GM12878 (cell line): ENCODE results near the gene HAAO. TPM values are rescaled to one million over a fixed set of nuclear protein-coding genes. Genes with fewer than 3 reads are reported as not detected.

Source experiments
- BACH1 ChIP-seq: fragments of 450-650 bp; IDR thresholded peaks from 2 replicates; pipeline ENCODE4 v1.6.1; 2017; ENCODE audit warnings: mild to moderate bottlenecking, borderline replicate concordance
- DPF2 ChIP-seq: fragments of 450-650 bp; IDR thresholded peaks from 2 replicates; pipeline ENCODE4 v1.6.1; 2017; ENCODE audit warnings: mild to moderate bottlenecking
- EZH2 ChIP-seq: IDR thresholded peaks from 2 replicates; pipeline ENCODE4 v1.6.1; 2012; ENCODE audit warnings: low read depth, mild to moderate bottlenecking, control low read depth, inconsistent platforms, low read length, borderline replicate concordance; ENCODE audit not compliant: control insufficient read depth
- MTA2 ChIP-seq: fragments of 450-650 bp; IDR thresholded peaks from 2 replicates; pipeline ENCODE4 v1.6.1; 2016; ENCODE audit warnings: low read depth, mild to moderate bottlenecking, moderate library complexity
- NBN ChIP-seq: fragments of 450-650 bp; IDR thresholded peaks from 2 replicates; pipeline ENCODE4 v1.6.1; 2016
- NR2F1 ChIP-seq: fragments of 450-650 bp; conservative IDR thresholded peaks from 2 replicates; pipeline ENCODE4 v1.6.1; 2017; ENCODE audit warnings: mild to moderate bottlenecking
- RAD51 ChIP-seq: fragments of 450-650 bp; IDR thresholded peaks from 2 replicates; pipeline ENCODE4 v1.6.1; 2016; ENCODE audit warnings: moderate library complexity, mild to moderate bottlenecking, inconsistent platforms
- RUNX3 ChIP-seq: IDR thresholded peaks from 2 replicates; pipeline ENCODE4 v1.6.1; 2012; ENCODE audit warnings: low read length, inconsistent platforms
- SIN3A ChIP-seq: IDR thresholded peaks from 2 replicates; pipeline ENCODE4 v1.6.1; 2012; ENCODE audit warnings: low read depth, low read length, improper control_type of control experiment
- SPI1 ChIP-seq: IDR thresholded peaks from 2 replicates; pipeline ENCODE4 v1.6.1; 2011; ENCODE audit warnings: low read depth, mild to moderate bottlenecking, low read length, moderate library complexity, borderline replicate concordance; ENCODE audit not compliant: insufficient read depth
- polyA plus RNA-seq, 11 experiments: library from polyadenylated mRNA; depleted of rRNA in 4 of 11; unstranded in 6 of 11; stranded (reverse) in 5 of 11; fragments of >200 nt; fragmentation: Nextera tagmentation in 4 of 11; fragmentation: Illumina TruSeq in 1 of 11; extraction: Ambion mirVana in 4 of 11; extraction: Trizol in 1 of 11; gene quantifications; 1 replicate in 1 of 11; 2 replicates in 10 of 11; pipeline versions ENCODE4 v1.2.1 to v1.2.3, GENCODE V29; 2011 to 2016; ENCODE audit warnings: inconsistent platforms in 2 of 11, missing spikeins in 2 of 11, low read depth in 1 of 11
- total RNA-seq, 4 experiments: library from RNA; depleted of rRNA in 3 of 4; stranded (reverse); fragments of >200 nt in 3 of 4; fragmentation: Illumina TruSeq in 1 of 4; extraction: Trizol in 1 of 4; gene quantifications; 2 replicates each; pipeline versions ENCODE4 v1.2.1 to v1.2.3, GENCODE V29; 2013 to 2021
- TF ChIP-seq, protein P1 (sequence below): IDR thresholded peaks from 2 replicates; pipeline ENCODE4 v1.6.1; 2011; ENCODE audit warnings: borderline replicate concordance, low read depth, mild to moderate bottlenecking, moderate library complexity, low read length; ENCODE audit not compliant: insufficient read depth, poor library complexity, severe bottlenecking
- TF ChIP-seq, protein P2 (sequence below): fragments of 450-650 bp; IDR thresholded peaks from 2 replicates; pipeline ENCODE4 v1.6.1; 2017; ENCODE audit warnings: mild to moderate bottlenecking, moderate library complexity
- TF ChIP-seq, protein P3 (sequence below): fragments of 450-650 bp; IDR thresholded peaks from 2 replicates; pipeline ENCODE4 v1.6.1; 2017; ENCODE audit warnings: mild to moderate bottlenecking, moderate library complexity
- TF ChIP-seq, protein P4 (sequence below): fragments of 450-650 bp; IDR thresholded peaks from 2 replicates; pipeline ENCODE4 v1.6.1; 2017; ENCODE audit warnings: borderline replicate concordance
- TF ChIP-seq, protein P5 (sequence below): fragments of 150-350 bp; IDR thresholded peaks from 2 replicates; pipeline ENCODE4 v1.6.1; 2014; ENCODE audit warnings: mild to moderate bottlenecking, low read depth, low read length

Gene HAAO
- total and polyA plus RNA-seq, 10 of the 15 experiments (the other 5 are each of a cell fraction or from before 2014, with no cell fraction given) = 4.3 to 58.7 (median 26.8) TPM

DNA sequence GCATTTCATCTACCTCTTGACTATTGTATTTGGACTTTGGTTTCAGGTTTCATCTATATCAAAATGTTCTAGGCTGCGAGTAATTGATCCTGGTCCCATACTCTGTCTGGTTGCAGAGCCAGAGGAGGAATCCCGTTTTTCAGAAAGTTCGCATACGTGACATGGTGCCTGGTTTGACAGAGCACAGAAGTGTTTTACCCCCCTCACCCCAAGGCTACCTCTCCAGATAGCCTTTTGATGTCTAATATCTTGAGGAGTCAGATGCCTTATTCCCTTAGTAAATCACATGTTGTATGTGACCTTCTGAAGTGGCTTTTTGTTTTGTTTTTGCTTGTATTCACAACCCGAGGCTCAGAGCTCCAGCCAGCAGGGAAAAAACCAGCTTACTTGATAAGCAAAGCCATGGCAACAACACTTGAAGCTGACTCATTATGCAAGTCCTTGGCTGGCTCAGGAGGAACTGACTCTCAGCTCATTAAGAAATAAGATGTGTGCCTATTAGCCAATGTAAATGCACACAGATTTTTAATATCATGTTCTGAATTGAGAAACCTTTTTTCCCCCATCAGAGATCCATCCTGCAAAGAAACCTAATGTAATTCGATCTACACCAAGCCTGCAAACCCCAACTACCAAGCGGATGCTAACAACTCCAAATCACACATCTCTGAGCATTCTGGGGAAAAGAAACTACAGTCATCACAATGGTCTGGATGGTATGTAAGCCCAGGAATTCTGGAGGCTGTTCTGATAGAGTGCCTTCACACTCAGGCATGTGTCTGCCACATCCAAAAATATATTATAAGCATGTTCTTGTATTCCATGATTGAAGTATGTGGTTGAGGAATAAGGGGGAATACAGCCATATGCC is 69.8 kb downstream of the HAAO start (continued):
- TF ChIP-seq, protein P1, sequence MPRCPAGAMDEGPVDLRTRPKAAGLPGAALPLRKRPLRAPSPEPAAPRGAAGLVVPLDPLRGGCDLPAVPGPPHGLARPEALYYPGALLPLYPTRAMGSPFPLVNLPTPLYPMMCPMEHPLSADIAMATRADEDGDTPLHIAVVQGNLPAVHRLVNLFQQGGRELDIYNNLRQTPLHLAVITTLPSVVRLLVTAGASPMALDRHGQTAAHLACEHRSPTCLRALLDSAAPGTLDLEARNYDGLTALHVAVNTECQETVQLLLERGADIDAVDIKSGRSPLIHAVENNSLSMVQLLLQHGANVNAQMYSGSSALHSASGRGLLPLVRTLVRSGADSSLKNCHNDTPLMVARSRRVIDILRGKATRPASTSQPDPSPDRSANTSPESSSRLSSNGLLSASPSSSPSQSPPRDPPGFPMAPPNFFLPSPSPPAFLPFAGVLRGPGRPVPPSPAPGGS = peak; percentile 40
- TF ChIP-seq SIN3A = 0 out of 2 replicates have a peak, but pooled peaks have one; percentile 35
- peak; percentile 96 for TF ChIP-seq DPF2
- peak; percentile 53; the same call in 1 of the 2 replicates for TF ChIP-seq RUNX3
- TF ChIP-seq MTA2 = peak; percentile 98
- TF ChIP-seq BACH1 = peak; percentile 81; the same call in 1 of the 2 replicates
- TF ChIP-seq, protein P2, sequence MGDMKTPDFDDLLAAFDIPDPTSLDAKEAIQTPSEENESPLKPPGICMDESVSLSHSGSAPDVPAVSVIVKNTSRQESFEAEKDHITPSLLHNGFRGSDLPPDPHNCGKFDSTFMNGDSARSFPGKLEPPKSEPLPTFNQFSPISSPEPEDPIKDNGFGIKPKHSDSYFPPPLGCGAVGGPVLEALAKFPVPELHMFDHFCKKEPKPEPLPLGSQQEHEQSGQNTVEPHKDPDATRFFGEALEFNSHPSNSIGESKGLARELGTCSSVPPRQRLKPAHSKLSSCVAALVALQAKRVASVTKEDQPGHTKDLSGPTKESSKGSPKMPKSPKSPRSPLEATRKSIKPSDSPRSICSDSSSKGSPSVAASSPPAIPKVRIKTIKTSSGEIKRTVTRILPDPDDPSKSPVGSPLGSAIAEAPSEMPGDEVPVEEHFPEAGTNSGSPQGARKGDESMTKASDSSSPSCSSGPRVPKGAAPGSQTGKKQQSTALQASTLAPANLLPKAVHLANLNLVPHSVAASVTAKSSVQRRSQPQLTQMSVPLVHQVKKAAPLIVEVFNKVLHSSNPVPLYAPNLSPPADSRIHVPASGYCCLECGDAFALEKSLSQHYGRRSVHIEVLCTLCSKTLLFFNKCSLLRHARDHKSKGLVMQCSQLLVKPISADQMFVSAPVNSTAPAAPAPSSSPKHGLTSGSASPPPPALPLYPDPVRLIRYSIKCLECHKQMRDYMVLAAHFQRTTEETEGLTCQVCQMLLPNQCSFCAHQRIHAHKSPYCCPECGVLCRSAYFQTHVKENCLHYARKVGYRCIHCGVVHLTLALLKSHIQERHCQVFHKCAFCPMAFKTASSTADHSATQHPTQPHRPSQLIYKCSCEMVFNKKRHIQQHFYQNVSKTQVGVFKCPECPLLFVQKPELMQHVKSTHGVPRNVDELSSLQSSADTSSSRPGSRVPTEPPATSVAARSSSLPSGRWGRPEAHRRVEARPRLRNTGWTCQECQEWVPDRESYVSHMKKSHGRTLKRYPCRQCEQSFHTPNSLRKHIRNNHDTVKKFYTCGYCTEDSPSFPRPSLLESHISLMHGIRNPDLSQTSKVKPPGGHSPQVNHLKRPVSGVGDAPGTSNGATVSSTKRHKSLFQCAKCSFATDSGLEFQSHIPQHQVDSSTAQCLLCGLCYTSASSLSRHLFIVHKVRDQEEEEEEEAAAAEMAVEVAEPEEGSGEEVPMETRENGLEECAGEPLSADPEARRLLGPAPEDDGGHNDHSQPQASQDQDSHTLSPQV = no peak
- TF ChIP-seq, protein P3, sequence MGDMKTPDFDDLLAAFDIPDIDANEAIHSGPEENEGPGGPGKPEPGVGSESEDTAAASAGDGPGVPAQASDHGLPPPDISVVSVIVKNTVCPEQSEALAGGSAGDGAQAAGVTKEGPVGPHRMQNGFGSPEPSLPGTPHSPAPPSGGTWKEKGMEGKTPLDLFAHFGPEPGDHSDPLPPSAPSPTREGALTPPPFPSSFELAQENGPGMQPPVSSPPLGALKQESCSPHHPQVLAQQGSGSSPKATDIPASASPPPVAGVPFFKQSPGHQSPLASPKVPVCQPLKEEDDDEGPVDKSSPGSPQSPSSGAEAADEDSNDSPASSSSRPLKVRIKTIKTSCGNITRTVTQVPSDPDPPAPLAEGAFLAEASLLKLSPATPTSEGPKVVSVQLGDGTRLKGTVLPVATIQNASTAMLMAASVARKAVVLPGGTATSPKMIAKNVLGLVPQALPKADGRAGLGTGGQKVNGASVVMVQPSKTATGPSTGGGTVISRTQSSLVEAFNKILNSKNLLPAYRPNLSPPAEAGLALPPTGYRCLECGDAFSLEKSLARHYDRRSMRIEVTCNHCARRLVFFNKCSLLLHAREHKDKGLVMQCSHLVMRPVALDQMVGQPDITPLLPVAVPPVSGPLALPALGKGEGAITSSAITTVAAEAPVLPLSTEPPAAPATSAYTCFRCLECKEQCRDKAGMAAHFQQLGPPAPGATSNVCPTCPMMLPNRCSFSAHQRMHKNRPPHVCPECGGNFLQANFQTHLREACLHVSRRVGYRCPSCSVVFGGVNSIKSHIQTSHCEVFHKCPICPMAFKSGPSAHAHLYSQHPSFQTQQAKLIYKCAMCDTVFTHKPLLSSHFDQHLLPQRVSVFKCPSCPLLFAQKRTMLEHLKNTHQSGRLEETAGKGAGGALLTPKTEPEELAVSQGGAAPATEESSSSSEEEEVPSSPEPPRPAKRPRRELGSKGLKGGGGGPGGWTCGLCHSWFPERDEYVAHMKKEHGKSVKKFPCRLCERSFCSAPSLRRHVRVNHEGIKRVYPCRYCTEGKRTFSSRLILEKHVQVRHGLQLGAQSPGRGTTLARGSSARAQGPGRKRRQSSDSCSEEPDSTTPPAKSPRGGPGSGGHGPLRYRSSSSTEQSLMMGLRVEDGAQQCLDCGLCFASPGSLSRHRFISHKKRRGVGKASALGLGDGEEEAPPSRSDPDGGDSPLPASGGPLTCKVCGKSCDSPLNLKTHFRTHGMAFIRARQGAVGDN = peak; percentile 79
- TF ChIP-seq SPI1 = peak; percentile 96
- TF ChIP-seq EZH2 = no peak
- TF ChIP-seq, protein P4, sequence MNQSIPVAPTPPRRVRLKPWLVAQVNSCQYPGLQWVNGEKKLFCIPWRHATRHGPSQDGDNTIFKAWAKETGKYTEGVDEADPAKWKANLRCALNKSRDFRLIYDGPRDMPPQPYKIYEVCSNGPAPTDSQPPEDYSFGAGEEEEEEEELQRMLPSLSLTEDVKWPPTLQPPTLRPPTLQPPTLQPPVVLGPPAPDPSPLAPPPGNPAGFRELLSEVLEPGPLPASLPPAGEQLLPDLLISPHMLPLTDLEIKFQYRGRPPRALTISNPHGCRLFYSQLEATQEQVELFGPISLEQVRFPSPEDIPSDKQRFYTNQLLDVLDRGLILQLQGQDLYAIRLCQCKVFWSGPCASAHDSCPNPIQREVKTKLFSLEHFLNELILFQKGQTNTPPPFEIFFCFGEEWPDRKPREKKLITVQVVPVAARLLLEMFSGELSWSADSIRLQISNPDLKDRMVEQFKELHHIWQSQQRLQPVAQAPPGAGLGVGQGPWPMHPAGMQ = no peak
- TF ChIP-seq NR2F1 = peak; percentile 75
- TF ChIP-seq NBN = peak; percentile 81; the same call in 1 of the 2 replicates
- TF ChIP-seq, protein P5, sequence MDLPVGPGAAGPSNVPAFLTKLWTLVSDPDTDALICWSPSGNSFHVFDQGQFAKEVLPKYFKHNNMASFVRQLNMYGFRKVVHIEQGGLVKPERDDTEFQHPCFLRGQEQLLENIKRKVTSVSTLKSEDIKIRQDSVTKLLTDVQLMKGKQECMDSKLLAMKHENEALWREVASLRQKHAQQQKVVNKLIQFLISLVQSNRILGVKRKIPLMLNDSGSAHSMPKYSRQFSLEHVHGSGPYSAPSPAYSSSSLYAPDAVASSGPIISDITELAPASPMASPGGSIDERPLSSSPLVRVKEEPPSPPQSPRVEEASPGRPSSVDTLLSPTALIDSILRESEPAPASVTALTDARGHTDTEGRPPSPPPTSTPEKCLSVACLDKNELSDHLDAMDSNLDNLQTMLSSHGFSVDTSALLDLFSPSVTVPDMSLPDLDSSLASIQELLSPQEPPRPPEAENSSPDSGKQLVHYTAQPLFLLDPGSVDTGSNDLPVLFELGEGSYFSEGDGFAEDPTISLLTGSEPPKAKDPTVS = no peak
- peak; percentile 86 for TF ChIP-seq RAD51
